PC-3 (cell line): ENCODE results near the gene UBR2. TPM values are rescaled to one million over a fixed set of nuclear protein-coding genes. Genes with fewer than 3 reads are reported as not detected.

Experiments used
- ATAC-seq: fragments of 200-7000 bp; cut with Tn5 transposase; 2 replicates; pipeline ENCODE4 v1.9.1; 2020; ENCODE audit warnings: mild to moderate bottlenecking, moderate library complexity
- BruUV-seq: library from RNA; stranded (reverse); fragments of 400-500 nt; replicated peaks from 2 replicates; lab custom pipeline; 2021; lab: Mats Ljungman, UMichigan
- CTCF ChIA-PET: fragments of 300-600 bp; sonication (Branson Sonifier 250); formaldehyde crosslinking; loops from one replicate; lab custom pipeline; 2022; ENCODE audit warnings: antibody characterized with exemption; lab: Charles Lee
- POLR2A ChIA-PET: fragments of 300-600 bp; sonication (Branson Sonifier 250); formaldehyde crosslinking; loops from one replicate; lab custom pipeline; 2022; ENCODE audit warnings: antibody characterized with exemption; ENCODE audit not compliant: unreplicated experiment; lab: Charles Lee
- DNase-seq: peaks from one replicate; pipeline ENCODE4 v3.0.0-alpha.2; 2015
- H2AFZ ChIP-seq: fragments of 300-600 bp; sonication (generic); 2 replicates; pipeline ENCODE4 v1.6.0; 2016; ENCODE audit warnings: antibody characterized with exemption, low read length
- H3F3A ChIP-seq: fragments of 300-600 bp; sonication (generic); one replicate; pipeline ENCODE4 v1.6.0; 2017; ENCODE audit warnings: antibody characterized with exemption, low read length, control low read depth, mild to moderate bottlenecking; ENCODE audit not compliant: unreplicated experiment
- H3K27ac ChIP-seq: fragments of 300-600 bp; sonication (generic); 2 replicates; pipeline ENCODE4 v1.5.1; 2016; ENCODE audit warnings: mild to moderate bottlenecking, low read length
- H3K27me3 ChIP-seq: fragments of 300-600 bp; sonication (generic); 2 replicates; pipeline ENCODE4 v1.6.1; 2016; ENCODE audit warnings: low read length, mixed read lengths
- H3K36me3 ChIP-seq: fragments of 300-600 bp; sonication (generic); 2 replicates; pipeline ENCODE4 v1.6.1; 2016; ENCODE audit warnings: low read depth, mixed run types, low read length, mixed read lengths
- H3K4me1 ChIP-seq: fragments of 300-600 bp; sonication (generic); 2 replicates; pipeline ENCODE4 v1.5.1; 2016; ENCODE audit warnings: low read length; ENCODE audit not compliant: insufficient read depth
- H3K4me2 ChIP-seq: fragments of 300-600 bp; sonication (generic); 2 replicates; pipeline ENCODE4 v1.6.0; 2016; ENCODE audit warnings: low read length
- H3K4me3 ChIP-seq: fragments of 300-600 bp; sonication (generic); 2 replicates; pipeline ENCODE4 v1.5.1; 2016; ENCODE audit warnings: mild to moderate bottlenecking, low read length, mixed read lengths
- H3K79me2 ChIP-seq: fragments of 300-600 bp; sonication (generic); 2 replicates; pipeline ENCODE4 v1.6.1; 2017; ENCODE audit warnings: low read length, mixed read lengths
- H3K9ac ChIP-seq: fragments of 300-600 bp; sonication (generic); 2 replicates; pipeline ENCODE4 v1.6.0; 2016; ENCODE audit warnings: mild to moderate bottlenecking, low read length
- H3K9me2 ChIP-seq: fragments of 300-600 bp; sonication (generic); replicated peaks from 2 replicates; pipeline ENCODE4 v1.6.1; 2016; ENCODE audit warnings: mixed run types, low read length, mixed read lengths
- H3K9me3 ChIP-seq: fragments of 300-600 bp; sonication (generic); 2 replicates; pipeline ENCODE4 v1.6.1; 2016; ENCODE audit warnings: low read length, mixed read lengths
- H4K20me1 ChIP-seq: fragments of 300-600 bp; sonication (generic); 2 replicates; pipeline ENCODE4 v1.6.1; 2016; ENCODE audit warnings: low read length, mixed read lengths
- CTCF ChIP-seq: fragments of 300-600 bp; sonication (generic); conservative IDR thresholded peaks from 2 replicates; pipeline ENCODE4 v1.5.1; 2017; ENCODE audit warnings: antibody characterized with exemption, low read depth, mild to moderate bottlenecking, low read length
- EZH2 ChIP-seq: fragments of 300-600 bp; sonication (generic); IDR thresholded peaks from one replicate; pipeline ENCODE4 v1.6.1; 2017; ENCODE audit warnings: antibody characterized with exemption, mild to moderate bottlenecking, low read length; ENCODE audit not compliant: unreplicated experiment
- EZH2phosphoT487 ChIP-seq: fragments of 300-600 bp; sonication (generic); IDR thresholded peaks from 2 replicates; pipeline ENCODE4 v1.6.1; 2018; ENCODE audit warnings: mild to moderate bottlenecking, antibody characterized with exemption, low read length, borderline replicate concordance
- intact Hi-C: fragments of 100-400 bp; cut with micrococcal nuclease; formaldehyde crosslinking; loops from 2 replicates; pipeline ENCODE4 v1.9.0; 2023
- total RNA-seq: library from RNA; depleted of rRNA; stranded (reverse); fragments of >200 nt; gene quantifications from 2 replicates; pipeline ENCODE4 v1.2.3, GENCODE V29; 2014

Gene UBR2
- total RNA-seq, 1 experiment from 2014 or later = 19.6 TPM

- Histone ChIP-seq H3K9me3 (no peaks in the 10 kb centered on the region), H3K27me3 (no peaks in the 10 kb centered on the region), H3K9ac (no peak overlapping the region), H3K4me1 (peaks cover 8% of the 10 kb centered on the region), H3F3A (no peaks in the 10 kb centered on the region), H3K9me2 (no peaks in the 10 kb centered on the region), H3K27ac (no peak overlapping the region), H3K4me2 (no peak overlapping the region), H2AFZ (no peak overlapping the region), H3K4me3 (no peak overlapping the region), H3K36me3 (no peaks in the 10 kb centered on the region), H4K20me1 (no peaks in the 10 kb centered on the region), H3K79me2 (no peaks in the 10 kb centered on the region)
- CTCF ChIA-PET = no interaction called here
- no TSS peak for BruUV-seq
- no peak for TF ChIP-seq CTCF
- TF ChIP-seq EZH2phosphoT487 = no peak
- TF ChIP-seq EZH2 = no peak
- DNase-seq = no peak
- POLR2A ChIA-PET = no interaction called here
- intact Hi-C loops = no loop called here
- ATAC-seq = no peak
Observed at GRCh38 chr6:42704251-42704936, 140.6 kb downstream of the UBR2 start.

- Histone ChIP-seq H3F3A (no peaks in the 10 kb centered on the region), H3K9me3 (no peaks in the 10 kb centered on the region), H3K79me2 (no peaks in the 10 kb centered on the region), H3K27me3 (no peaks in the 10 kb centered on the region), H3K4me1 (peaks cover 8% of the 10 kb centered on the region), H3K9ac (no peak overlapping the region), H2AFZ (no peak overlapping the region), H3K27ac (no peak overlapping the region), H3K36me3 (no peaks in the 10 kb centered on the region), H3K4me3 (no peak overlapping the region), H3K9me2 (no peaks in the 10 kb centered on the region), H4K20me1 (no peaks in the 10 kb centered on the region), H3K4me2 (no peak overlapping the region)
- intact Hi-C loops = no loop called here
- DNase-seq (peak; percentile 42), ATAC-seq (no peak; the same call in 1 of the 2 replicates)
- BruUV-seq = no TSS peak
- TF ChIP-seq EZH2phosphoT487 = no peak
- no peak for TF ChIP-seq EZH2
- no peak for TF ChIP-seq CTCF
- CTCF ChIA-PET = no interaction called here
- POLR2A ChIA-PET = no interaction called here
Observed at GRCh38 chr6:42704937-42705374, 141.1 kb downstream of the UBR2 start.

GRCh38 chr6:42707595-42707994 lies 143.8 kb downstream of the UBR2 start:
- no peaks in the 10 kb centered on the region for H3K27me3 ChIP-seq
- ATAC-seq (no peak), DNase-seq (no peak)
- H3K79me2 ChIP-seq = no peaks in the 10 kb centered on the region
- no peaks in the 10 kb centered on the region for H3F3A ChIP-seq
- no peak overlapping the region for H3K27ac ChIP-seq
- BruUV-seq = no TSS peak
- H3K4me1 ChIP-seq = no peaks in the 10 kb centered on the region
- TF ChIP-seq CTCF (no peak), EZH2phosphoT487 (no peak), EZH2 (no peak)
- no peak overlapping the region for H2AFZ ChIP-seq
- no peak overlapping the region for H3K4me2 ChIP-seq
- no peak overlapping the region for H3K9ac ChIP-seq
- H4K20me1 ChIP-seq = no peaks in the 10 kb centered on the region
- no peak overlapping the region for H3K4me3 ChIP-seq
- no peaks in the 10 kb centered on the region for H3K9me3 ChIP-seq
- ChIA-PET POLR2A (no interaction called here), CTCF (no interaction called here)
- no peaks in the 10 kb centered on the region for H3K9me2 ChIP-seq
- intact Hi-C loops = no loop called here
- H3K36me3 ChIP-seq = no peaks in the 10 kb centered on the region
